Limb (tissue), 2 donors: ENCODE measurements around the gene B4GALNT2.
"Not testable (repeated sequence)": the region's sequence is repeated elsewhere in the genome, so short reads cannot be mapped to it uniquely, and the experiment has no call there.

Source experiments
- DNase-seq, 2 donors: peaks; one replicate each; pipeline ENCODE4 v3.0.0-alpha.2; 2016; ENCODE audit errors: extremely low spot score in 2 of 2

B4GALNT2 gene, protein sequence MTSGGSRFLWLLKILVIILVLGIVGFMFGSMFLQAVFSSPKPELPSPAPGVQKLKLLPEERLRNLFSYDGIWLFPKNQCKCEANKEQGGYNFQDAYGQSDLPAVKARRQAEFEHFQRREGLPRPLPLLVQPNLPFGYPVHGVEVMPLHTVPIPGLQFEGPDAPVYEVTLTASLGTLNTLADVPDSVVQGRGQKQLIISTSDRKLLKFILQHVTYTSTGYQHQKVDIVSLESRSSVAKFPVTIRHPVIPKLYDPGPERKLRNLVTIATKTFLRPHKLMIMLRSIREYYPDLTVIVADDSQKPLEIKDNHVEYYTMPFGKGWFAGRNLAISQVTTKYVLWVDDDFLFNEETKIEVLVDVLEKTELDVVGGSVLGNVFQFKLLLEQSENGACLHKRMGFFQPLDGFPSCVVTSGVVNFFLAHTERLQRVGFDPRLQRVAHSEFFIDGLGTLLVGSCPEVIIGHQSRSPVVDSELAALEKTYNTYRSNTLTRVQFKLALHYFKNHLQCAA

DNA sequence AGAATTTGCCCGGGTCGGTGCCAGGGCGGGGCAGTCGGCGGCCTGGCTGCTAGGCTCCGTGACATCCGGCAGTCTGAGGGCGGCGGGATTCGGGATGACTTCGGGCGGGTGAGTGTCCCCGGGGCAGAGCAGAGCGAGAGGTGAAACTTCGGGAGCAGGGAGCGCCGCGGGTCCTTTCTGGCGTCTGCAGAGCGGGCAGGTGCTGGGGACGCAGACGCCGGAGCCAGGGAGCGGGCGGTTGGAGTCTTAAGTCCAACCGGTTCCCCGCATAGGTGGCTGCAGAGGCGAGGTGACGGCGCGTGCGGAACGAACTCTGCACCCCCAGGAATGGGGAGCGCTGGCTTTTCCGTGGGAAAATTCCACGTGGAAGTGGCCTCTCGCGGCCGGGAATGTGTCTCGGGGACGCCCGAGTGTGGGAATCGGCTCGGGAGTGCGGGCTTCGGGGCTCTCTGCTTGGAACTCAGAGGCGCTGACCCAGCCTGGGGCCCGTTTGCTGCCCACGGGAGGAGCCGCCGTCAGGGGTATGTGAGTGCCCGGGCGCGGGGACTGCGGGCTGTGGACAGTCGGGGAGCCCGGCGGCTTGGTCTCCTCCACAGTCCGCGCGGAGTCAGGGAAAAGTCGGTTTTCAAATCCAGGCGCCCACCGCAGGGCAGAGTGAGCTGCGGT, at the start of gene B4GALNT2:
TSS of gene B4GALNT2 (plus strand) at position 71 of the 666 bp plus-strand sequence. CDS start at position 95, 24 bp downstream.
- peak in 1 of 2 donors; percentile 43 for DNase-seq

DNA sequence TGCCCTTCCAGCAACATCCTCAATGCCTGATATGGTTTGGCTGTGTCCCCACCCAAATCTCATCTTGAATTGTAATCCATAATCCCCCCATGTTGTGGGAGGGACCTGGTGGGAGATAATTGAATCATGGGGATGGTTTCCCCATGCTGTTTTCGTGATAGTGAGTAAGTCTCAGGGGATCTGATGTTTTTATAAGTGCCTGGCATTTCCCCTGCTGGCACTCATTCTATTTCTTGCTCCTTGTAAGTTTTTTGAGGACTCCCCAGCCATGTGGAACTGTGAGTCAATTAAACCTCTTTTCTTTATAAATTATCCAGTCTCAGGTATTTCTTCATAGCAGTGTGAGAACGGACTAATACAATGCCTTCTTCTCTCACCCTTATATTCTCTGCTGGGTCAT, 47.5 kb upstream of the B4GALNT2 start:
- DNase-seq: not testable (repeated sequence)

DNA sequence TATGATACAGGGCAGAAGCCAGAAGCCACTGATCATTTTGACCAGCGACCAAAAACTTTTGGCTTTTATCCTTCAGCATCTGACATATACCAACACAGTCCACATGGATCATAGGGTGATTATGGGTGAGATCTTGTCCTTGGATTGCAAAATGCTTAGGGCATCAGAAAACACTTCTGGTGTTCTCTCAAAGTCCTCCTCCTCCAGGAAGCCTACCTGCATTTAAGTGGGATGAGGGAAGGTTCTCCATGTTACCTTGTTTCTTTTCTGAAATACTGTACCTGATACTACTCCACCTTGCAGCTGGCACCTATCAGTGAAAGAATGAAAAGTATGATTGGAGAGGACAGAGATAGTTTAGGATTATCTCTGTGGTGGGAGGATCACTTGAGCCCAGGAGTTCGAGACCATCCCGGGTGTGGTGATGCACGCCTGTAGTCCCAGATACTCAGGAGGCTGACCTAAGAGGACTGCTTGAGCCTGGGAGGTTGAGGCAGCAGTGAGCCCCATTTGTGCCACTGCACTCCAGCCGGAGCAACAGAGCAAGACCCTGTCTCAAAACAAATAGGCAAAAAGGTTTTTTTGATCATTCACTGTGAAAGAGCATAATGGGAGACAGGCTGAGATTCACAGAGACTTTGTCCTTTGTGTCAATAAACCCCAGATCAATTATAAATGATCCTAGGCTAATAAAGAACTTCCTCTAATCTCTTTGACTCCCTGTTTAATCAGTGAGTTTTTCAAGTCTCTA, 46.8 kb upstream of the B4GALNT2 start:
- DNase-seq: no peak

DNA sequence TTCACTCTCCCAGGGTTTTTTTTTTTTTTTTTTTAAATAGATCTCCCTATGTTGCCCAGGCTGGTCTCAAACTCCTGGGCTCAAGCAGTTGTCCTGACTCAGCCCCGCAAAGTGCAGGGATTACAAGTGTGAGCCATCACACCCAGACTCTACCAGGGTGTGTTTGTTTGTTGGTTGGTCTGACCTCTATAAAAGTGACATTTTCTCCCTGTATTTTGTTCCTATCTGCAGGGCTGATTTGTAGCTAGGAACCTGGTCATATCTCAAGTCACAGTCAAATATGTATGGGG, 46.3 kb upstream of the B4GALNT2 start:
- DNase-seq: no peak

DNA sequence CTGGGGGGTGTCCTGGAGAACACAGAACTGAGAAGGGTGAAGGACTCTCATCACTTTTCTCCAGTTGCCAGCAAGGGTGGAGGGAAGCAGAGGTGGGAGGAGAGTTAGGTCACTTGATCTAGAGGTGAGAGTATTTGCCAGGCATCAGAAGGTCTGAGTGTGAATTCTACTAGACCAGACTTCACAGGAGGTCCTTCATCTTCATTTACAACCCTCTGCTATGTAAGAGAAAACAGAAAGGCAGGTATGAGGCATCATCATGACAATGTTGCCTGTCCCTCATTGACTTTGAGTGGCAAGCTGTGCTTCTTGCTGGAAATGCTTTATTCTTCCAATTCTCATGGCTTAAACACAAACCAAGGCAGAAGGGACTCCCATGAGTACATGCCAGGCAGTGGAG, 45.9 kb upstream of the B4GALNT2 start:
- no peak for DNase-seq

DNA sequence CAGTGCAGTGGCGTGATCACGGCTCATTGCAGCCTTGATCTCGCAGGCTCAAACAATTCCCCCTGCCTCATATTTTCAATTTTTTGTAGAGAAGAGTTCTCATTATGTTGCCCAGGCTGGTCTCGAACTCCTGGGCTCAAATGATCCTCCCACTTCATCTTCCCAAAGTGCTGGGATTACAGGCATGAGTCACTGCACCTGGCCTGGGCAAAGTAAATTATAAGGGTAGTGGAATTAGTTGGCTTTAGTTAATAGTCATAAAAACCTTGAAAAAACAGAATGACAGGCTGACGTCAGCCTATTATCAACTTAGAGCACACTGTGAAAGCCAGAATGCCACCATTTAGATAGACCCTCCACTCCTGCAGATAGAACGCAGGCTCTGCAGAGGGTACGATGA, 43.5 kb upstream of the B4GALNT2 start:
- DNase-seq: no peak

DNA sequence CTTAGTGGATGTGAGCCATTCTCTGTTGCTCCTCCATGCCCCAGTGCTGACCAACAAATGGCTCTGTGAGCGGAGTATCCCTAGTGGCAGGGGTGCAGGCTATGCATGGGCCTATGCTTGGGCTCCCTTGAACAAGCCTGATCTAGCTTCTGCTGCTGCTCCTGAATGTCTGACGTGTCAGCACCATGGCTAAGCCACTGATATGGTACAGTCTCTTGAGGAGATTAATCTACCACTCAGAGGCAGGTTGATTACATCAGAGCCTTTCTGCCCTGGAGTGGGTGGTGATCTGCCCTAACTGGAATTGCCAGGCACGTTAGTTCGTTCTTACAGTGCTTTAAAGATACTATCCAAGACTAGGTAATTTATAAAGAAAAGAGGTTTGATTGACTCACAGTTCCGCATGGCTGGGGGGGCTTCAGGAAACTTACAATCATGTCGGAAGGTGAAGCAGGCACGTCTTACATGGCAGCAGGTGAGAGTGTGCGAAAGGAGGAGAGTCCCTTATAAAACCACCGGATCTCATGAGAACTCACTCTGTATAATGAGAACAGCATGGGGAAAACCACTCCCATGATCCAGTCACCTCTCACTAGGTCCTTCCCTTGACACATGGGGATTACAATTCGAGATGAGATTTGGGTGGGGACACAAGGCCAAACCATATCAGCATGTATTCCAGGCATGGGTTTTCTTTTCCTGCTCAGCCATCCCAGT, 41.5 kb upstream of the B4GALNT2 start:
- DNase-seq: no peak

DNA sequence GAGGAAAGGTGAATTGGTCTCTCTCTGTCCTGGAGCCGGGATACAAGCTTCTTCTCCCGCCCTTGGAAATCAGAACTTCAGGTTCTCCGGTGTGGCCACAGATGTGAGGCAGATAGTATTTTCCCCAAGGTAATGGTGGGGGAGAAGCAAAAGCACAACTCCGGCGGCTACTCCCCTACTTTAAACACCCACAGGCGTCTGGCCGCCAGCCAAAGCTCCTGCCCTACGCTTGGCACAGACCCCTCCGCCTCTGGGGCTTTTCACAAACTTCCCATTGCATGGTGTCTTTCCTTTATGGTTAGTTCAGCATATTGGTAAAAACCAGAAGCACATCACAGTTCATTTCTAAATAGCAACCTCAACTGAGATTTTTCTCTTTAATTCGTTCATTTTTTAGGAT, 39.4 kb upstream of the B4GALNT2 start:
- DNase-seq: no peak

DNA sequence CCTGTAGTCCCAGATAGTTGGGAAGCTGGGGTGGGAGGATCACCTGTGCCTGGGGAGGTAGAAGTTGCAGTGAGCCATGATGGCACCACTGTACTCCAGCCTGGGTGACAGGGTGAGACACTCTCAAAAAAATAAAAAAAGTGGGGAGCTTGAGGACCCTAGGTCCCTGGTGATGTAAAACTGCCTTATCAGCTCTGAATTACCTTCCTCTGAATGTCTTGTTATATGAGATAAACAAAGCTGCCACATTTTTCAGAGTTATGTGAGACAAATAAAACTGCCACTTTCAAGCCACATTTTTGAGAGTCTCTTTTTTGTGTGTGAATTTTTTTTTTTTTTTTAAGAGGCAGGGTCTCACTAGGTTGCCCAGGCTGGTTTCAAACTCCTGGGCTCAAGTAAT, 32.0 kb upstream of the B4GALNT2 start:
- DNase-seq: no peak

DNA sequence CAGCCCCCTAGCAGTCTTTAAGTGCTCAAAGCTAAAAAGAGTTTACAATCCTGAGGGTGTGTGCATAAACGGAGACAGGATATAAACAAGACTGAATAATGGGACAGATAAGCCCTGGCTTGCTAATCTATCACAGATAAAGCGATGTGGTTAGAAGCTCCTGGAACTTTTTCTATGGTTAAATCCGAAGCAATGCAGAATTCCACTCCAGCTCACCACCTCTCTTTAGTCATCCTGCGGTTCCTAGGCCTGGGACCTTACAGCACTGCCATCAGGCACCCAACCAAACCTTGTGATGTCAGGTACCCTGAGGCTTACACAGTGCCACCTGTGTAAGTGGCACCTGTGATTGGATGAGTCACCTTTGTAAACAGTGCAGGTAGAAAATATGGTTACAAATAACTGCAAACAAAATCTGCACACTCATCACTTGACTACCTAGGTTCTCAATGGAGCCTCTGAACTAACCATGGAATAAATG, 31.5 kb upstream of the B4GALNT2 start:
- no peak for DNase-seq

DNA sequence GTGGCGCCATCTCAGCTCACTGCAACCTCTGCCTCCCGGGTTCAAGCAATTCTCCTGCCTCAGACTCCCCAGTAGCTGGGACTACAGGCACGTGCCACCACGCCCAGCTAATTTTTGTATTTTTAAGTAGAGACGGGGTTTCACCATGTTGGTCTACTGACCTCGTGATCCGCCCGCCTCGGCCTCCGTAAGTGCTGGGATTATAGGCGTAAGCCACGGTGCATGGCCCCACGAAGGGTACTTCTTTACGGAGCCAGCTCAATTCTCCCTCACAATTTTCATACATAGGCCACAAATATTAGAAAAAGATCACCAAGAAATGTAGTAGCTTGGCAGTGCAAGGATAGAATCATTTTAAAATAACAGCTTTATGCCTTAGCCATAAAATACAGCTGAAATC, 29.2 kb upstream of the B4GALNT2 start:
- DNase-seq: not testable (repeated sequence)

DNA sequence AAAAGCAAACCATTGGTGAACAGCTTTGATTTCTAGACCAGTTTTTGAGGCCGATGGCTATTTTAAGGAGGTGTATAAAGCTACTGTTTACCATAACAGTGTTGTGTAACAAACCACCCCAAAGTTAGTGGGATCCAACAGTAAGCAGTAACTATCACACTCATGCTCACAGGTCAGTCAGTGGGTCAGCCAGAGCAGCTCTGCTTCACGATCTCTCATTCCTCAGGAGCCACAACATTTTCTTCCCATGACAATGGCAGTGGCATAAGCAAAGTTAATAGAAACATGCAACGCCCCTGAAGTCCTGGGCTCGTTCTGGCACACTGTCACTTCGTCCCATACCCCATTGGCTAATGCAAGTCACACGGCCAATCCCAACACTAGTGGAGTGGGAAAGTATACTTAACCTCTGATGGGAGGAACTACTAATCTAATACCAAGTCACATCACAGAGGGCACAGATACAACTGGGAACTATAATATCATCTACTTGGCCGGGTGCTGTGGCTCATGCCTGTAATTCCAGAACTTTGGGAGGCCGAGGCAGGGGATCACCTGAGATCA, 28.0 kb upstream of the B4GALNT2 start:
- DNase-seq: no peak

DNA sequence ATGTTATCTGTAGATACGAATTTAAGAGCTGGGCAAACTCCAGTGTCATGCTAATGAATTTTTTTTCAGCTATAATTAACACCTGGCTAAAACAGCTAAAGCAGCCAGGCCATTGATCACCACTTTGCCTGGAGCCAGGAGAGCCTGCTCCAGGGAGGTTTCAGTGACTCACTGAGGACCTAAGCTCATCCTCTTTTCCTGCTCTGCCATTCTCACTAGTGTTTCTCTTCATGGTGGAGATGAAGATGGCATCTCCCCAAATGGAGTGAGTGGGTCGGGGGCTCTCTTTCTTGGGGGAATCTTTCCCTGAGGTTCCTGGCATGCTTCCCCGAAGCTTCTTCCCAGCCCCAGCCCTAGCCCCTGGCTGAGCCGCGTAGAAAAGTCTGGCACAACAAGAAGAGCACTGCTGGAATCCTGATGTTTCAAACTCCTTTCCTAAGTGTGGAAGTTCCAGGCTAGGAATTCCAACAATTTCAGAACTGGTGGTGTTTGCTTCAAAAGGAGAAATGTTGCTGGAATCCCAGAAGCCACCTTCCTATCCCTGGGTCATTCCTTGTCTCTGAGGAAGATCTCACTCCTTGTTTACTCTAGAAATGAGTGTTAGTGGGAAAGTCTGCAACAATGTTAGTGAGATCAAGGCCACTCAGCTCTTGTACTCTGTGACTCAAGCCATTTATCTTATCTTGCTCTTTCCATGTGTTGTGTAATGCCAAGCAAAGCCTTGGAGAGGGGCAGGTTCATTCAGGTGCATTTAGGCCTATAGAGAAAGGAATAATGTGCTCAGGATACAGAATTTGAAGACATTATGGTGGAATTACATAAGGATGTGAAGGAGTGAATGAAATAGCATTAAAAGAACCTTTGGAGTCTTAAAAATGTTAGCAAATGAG, 26.0 kb upstream of the B4GALNT2 start:
- no peak for DNase-seq

DNA sequence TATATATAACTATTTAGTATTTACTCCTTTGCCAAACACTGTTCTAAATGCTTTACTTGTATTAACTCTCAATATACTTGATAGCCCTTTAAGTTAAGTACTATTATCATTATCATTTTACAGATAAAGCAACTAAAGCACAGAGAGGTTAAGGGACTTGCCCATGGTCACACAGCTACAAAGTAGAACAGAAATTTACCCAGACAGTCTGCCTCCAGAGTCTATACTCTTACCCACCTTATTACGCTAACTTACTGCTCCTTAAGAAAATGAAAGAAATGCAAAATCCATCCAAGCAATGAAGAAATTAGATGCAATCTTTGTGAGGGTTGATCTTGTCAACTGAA, 25.4 kb upstream of the B4GALNT2 start:
- no peak for DNase-seq

DNA sequence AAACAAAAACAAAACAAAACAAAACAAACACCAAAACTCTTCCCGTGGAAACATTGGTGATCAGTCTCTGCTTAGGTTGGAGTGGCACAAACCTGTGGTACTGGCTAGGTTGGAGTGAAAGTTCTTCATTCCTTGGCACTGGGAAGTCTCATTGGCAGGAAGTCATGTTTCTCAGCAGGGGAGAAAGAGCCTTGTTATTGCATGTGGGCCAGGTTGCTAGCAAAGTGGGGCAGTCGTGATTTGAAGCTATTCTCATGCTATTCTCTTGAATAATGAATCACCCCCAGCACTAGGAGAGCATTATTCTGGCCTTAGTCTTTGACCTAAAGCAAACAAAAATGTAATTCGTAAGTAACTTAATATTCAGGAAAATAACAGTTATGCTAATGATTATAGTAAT, 24.3 kb upstream of the B4GALNT2 start:
- DNase-seq: no peak

DNA sequence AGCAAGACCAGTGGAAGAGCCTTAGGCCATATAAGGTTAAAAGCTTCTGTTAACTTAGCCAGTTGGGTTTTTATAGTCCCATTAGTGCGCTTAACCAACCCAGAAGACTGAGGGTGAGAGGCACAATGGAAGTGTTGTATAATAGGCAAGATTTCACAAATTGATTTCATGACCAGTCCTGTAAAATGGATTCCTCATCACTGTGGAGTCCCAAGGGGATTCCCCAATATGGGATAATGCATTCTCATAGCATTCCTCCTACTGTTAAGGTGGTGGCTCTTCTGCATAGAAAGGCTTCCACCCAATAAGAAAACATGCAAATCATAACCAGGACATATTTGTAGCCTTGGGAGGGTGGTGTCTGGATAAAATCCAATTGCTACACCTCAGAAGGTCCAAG, 22.1 kb upstream of the B4GALNT2 start:
- DNase-seq: no peak

DNA sequence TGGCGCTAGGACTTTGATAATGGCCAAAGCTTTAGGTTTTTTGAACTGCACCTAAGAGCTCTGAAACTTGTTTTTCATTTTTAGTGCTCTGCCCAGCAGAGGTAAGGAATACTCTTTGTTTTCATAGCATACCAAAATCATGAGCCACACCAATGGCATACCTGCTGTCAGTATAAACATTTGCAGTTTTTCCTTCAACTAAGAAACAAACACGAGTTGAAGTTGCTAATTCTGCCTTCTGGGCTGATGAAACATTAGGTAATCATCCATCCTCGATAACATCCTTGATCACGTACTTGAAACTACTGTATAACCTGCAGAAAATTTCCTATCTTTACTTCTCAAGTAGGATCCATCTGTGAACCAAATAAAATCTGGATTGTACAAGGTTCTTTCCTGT, 20.6 kb upstream of the B4GALNT2 start:
- no peak for DNase-seq

DNA sequence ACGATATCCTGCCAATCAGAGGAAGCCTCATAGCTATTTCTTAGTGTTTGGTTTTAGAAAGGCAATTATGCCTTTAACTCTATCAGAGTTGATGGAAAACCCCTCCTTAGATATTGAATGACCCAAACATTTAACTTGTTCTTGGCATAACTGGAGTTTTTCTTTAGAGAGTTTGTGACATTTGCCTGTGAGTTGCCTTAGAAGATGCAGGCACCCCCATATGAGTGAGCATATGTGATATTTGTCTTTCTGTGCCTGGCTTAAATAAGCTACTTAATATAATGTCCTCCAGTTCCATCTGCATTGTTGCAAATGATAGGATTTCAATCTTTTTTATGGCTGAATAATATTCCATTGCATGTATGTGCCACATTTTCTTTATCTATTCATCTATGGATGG, 19.6 kb upstream of the B4GALNT2 start:
- no peak for DNase-seq

DNA sequence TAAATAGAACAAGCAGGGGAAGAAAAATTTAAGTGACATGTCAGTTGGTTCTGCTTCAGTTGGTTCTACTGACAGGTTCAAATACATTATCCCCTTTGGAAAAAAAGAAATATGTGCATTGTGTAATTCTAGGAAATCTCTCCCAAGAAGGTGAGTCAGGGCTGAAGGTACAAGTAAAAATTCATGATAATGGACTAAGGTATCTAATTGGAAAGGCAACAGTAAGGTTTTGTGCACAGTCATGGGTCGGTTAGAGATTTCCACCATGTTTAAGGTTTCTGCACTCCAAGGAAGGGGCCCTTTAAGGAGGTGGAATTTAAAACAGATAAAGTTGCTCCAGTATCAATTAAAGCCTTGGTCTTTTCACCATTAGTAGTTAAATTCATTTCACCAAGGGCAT, 17.9 kb upstream of the B4GALNT2 start:
- no peak for DNase-seq

DNA sequence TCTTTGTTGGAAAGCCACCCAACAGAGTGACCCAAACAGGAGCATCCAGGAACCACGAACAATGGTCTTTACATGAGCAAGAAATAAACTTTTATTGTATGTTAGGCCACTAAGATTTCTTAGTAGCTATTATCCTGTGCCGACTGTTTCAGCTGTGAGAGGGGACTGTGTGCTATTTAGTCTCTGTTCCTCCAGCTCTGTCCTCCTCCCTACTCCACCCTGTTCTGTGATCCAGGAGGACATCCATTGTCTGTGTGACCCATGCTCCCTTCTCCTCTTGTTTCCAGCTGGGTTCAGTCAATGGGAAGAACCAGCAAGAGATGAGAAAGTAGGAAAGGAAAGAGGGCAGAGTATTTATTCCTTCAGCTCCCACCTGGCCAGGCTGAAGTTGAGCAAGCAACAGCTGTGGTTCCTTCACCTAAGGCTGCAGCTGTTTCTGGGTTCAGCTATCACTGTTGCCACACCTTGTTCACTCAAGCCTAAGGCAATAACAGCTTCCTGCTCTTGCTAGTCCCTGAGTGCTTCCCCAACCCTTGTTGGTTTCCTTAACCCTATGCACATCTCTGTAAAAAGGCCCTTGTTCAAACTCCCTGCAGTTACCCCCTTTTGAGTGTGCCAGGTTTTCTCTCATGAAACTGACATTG, 14.9 kb upstream of the B4GALNT2 start:
- no peak for DNase-seq
